DND-41 (cell line): ENCODE results near the gene IFIT2.

Experiments used
- ATAC-seq: fragments of 200-7000 bp; cut with Tn5 transposase; 3 replicates; pipeline ENCODE4 v1.9.1; 2021; ENCODE audit warnings: low read depth; ENCODE audit not compliant: insufficient read depth
- DNase-seq: peaks from one replicate; pipeline ENCODE4 v3.0.0-alpha.2; 2020
- H2AFZ ChIP-seq: 2 replicates; pipeline ENCODE4 v1.6.0; 2012; ENCODE audit warnings: low read depth, low read length
- H3K27ac ChIP-seq: 2 replicates; pipeline ENCODE4 v1.5.1; 2012; ENCODE audit warnings: low read length, inconsistent platforms
- H3K27me3 ChIP-seq: fragments of 200-600 bp; sonication (generic); 2 replicates; pipeline ENCODE4 v1.6.0; 2012; ENCODE audit warnings: low read length, mild to moderate bottlenecking, inconsistent platforms; ENCODE audit not compliant: insufficient read depth, poor library complexity
- H3K36me3 ChIP-seq: 2 replicates; pipeline ENCODE4 v1.5.1; 2012; ENCODE audit warnings: low read length, inconsistent platforms; ENCODE audit not compliant: insufficient read depth
- H3K4me1 ChIP-seq: 2 replicates; pipeline ENCODE4 v1.5.1; 2012; ENCODE audit warnings: mild to moderate bottlenecking, low read length; ENCODE audit not compliant: insufficient read depth
- H3K4me2 ChIP-seq: 2 replicates; pipeline ENCODE4 v1.6.0; 2012; ENCODE audit warnings: mild to moderate bottlenecking, moderate library complexity, low read length, inconsistent platforms; ENCODE audit not compliant: insufficient read depth
- H3K4me3 ChIP-seq, 2 experiments: fragments of 200-600 bp in 1 of 2; shearing (Covaris generic) in 1 of 2; 2 replicates each; pipeline ENCODE4 v1.5.1; 2012 to 2016; ENCODE audit warnings: inconsistent platforms in 2 of 2, low read length in 2 of 2, mild to moderate bottlenecking in 2 of 2, low read depth in 1 of 2, moderate library complexity in 1 of 2
- H3K79me2 ChIP-seq: 2 replicates; pipeline ENCODE4 v1.6.0; 2012; ENCODE audit warnings: low read length, inconsistent platforms; ENCODE audit not compliant: insufficient read depth
- H3K9ac ChIP-seq: 2 replicates; pipeline ENCODE4 v1.6.0; 2012; ENCODE audit warnings: low read depth, mild to moderate bottlenecking, inconsistent platforms, low read length, moderate library complexity
- H3K9me3 ChIP-seq: 2 replicates; pipeline ENCODE4 v1.5.1; 2012; ENCODE audit warnings: low read length, moderate library complexity, mild to moderate bottlenecking, inconsistent platforms; ENCODE audit not compliant: insufficient read depth, severe bottlenecking
- H4K20me1 ChIP-seq: 2 replicates; pipeline ENCODE4 v1.6.0; 2012; ENCODE audit warnings: low read length; ENCODE audit not compliant: insufficient read depth
- EZH2 ChIP-seq: IDR thresholded peaks from 3 replicates; pipeline ENCODE4 v1.6.1; 2012; ENCODE audit warnings: borderline replicate concordance, low read depth, mild to moderate bottlenecking, moderate library complexity, low read length, inconsistent platforms; ENCODE audit not compliant: severe bottlenecking
- TF ChIP-seq, protein P1 (sequence below): IDR thresholded peaks from 2 replicates; pipeline ENCODE4 v1.5.1; 2012; ENCODE audit warnings: borderline replicate concordance, low read length, moderate library complexity, mild to moderate bottlenecking; ENCODE audit not compliant: poor library complexity, severe bottlenecking; ENCODE audit errors: extremely low read depth

The IFIT2 gene

DNA sequence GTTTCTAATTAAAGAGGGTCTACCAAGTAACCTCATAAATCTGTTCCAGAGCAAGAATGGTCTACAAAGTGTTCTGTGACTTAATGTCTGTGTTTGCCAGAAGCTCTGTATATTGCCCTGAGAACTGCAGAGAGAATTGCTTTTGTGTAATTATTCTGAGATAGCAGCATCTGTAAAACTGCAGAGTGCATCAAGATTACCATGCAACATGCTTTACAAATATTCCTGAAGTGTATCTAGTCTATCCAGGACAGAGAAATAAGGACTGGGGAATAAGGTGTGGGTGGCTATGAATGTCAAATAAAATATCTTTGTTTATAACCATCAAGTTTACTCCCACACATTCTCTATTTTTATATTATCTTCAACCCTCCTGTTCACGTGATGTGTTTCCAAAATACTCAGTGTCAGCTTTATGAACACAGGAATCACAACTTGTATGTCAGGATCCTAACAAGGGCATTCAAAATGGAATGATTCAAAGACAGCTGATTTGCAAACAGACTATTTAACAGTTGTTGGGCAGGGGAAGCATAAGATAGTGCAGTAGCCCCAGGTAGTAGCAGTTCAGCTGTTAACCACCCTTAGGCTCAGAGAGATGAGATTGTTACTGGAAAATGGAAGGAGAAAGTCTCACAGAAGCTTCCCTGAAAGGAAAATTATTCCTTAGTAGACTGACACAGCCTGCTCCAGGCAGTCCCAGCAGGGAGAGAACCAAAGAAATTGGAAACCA is 35.0 kb upstream of the IFIT2 start:
- TF ChIP-seq, protein P1, sequence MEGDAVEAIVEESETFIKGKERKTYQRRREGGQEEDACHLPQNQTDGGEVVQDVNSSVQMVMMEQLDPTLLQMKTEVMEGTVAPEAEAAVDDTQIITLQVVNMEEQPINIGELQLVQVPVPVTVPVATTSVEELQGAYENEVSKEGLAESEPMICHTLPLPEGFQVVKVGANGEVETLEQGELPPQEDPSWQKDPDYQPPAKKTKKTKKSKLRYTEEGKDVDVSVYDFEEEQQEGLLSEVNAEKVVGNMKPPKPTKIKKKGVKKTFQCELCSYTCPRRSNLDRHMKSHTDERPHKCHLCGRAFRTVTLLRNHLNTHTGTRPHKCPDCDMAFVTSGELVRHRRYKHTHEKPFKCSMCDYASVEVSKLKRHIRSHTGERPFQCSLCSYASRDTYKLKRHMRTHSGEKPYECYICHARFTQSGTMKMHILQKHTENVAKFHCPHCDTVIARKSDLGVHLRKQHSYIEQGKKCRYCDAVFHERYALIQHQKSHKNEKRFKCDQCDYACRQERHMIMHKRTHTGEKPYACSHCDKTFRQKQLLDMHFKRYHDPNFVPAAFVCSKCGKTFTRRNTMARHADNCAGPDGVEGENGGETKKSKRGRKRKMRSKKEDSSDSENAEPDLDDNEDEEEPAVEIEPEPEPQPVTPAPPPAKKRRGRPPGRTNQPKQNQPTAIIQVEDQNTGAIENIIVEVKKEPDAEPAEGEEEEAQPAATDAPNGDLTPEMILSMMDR: no peak
- no peak for TF ChIP-seq EZH2
- Histone ChIP-seq H3K9ac (no peak overlapping the region), H3K79me2 (no peaks in the 10 kb centered on the region), H3K9me3 (peaks cover 8% of the 10 kb centered on the region), H3K4me1 (no peaks in the 10 kb centered on the region), H3K36me3 (no peaks in the 10 kb centered on the region), H3K27ac (no peak overlapping the region), H2AFZ (no peak overlapping the region), H3K27me3 (no peaks in the 10 kb centered on the region), H3K4me3 (no peak overlapping the region), H3K4me2 (no peak overlapping the region), H4K20me1 (no peaks in the 10 kb centered on the region)
- ATAC-seq (no peak), DNase-seq (no peak)

DNA sequence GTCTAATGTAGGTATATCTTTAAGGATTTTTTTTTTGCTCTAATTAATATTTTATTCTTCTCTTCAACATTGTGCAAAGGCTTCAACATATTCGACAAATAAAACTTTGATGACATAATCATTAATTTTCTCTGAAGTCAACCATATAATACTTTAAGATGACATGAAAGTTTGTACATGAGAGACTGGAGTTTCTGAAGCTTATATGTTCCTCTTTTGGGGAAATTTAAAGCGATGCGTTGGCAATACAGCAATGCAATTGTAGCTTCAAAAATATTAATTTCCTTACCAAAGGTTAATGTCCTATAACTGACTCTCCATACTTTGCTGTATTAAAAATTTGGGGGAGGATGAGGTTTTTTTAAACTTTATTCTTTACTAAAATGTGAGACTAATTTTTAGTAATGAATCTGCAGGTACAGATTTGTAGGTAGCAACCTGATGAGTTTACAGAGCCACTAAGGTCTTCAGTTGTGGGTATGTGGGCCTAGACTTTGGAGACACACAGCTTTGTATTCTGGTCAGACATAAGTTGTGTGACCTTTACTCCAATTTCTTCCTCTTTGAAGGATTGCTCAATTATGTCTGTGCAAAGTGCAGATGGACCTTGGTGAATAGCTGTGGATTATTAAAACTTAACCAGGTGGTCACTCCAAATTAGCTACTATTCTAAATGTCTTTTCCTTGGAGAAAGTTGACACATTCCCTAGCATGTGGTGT is 32.3 kb upstream of the IFIT2 start:
- Histone ChIP-seq H3K4me2 (no peak overlapping the region), H3K4me1 (no peaks in the 10 kb centered on the region), H3K27me3 (no peaks in the 10 kb centered on the region), H3K4me3 (no peak overlapping the region), H3K9ac (no peak overlapping the region), H4K20me1 (no peaks in the 10 kb centered on the region), H3K9me3 (peaks cover 2% of the 10 kb centered on the region), H3K36me3 (no peaks in the 10 kb centered on the region), H3K79me2 (no peaks in the 10 kb centered on the region), H3K27ac (no peak overlapping the region), H2AFZ (no peak overlapping the region)
- ATAC-seq (no peak), DNase-seq (no peak)
- no peak for TF ChIP-seq EZH2
- TF ChIP-seq, protein P1: no peak

DNA sequence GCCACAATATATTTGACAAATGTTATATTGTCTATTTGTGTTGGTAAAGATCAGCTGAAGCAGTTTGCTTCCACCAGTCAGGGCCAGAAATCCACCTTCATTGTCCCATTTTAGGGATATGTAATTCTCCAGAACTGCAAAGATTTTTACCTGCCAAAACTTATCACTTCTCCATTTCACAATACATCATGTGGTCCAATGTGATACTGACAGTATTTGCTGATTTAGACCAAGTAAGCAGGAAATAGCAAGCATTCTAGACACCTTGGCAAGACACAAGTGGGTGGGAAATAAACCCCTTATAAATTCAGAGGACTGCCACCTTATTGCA is 31.7 kb upstream of the IFIT2 start:
- no peaks in the 10 kb centered on the region for H3K4me1 ChIP-seq
- no peak for TF ChIP-seq EZH2
- TF ChIP-seq, protein P1: no peak
- H3K4me3 ChIP-seq: no peak overlapping the region
- no peaks in the 10 kb centered on the region for H3K36me3 ChIP-seq
- H4K20me1 ChIP-seq: no peaks in the 10 kb centered on the region
- H3K27me3 ChIP-seq: no peaks in the 10 kb centered on the region
- no peak overlapping the region for H3K9ac ChIP-seq
- no peak overlapping the region for H3K4me2 ChIP-seq
- H3K9me3 ChIP-seq: no peaks in the 10 kb centered on the region
- H2AFZ ChIP-seq: no peak overlapping the region
- ATAC-seq (no peak), DNase-seq (no peak)
- no peaks in the 10 kb centered on the region for H3K79me2 ChIP-seq
- H3K27ac ChIP-seq: no peak overlapping the region
